Airway epithelial cell (primary cell): Measurements from ENCODE around the gene JARID2. TPM values are rescaled to one million over a fixed set of nuclear protein-coding genes. Genes with fewer than 3 reads are reported as not detected.

Experiments
- total RNA-seq: library from RNA; depleted of rRNA; stranded (reverse); fragments of >200 nt; gene quantifications from 2 replicates; pipeline ENCODE4 v1.2.3, GENCODE V29; 2015

Gene JARID2
- 14.0 and 20.0 TPM in 2 replicates for total RNA-seq

DNA sequence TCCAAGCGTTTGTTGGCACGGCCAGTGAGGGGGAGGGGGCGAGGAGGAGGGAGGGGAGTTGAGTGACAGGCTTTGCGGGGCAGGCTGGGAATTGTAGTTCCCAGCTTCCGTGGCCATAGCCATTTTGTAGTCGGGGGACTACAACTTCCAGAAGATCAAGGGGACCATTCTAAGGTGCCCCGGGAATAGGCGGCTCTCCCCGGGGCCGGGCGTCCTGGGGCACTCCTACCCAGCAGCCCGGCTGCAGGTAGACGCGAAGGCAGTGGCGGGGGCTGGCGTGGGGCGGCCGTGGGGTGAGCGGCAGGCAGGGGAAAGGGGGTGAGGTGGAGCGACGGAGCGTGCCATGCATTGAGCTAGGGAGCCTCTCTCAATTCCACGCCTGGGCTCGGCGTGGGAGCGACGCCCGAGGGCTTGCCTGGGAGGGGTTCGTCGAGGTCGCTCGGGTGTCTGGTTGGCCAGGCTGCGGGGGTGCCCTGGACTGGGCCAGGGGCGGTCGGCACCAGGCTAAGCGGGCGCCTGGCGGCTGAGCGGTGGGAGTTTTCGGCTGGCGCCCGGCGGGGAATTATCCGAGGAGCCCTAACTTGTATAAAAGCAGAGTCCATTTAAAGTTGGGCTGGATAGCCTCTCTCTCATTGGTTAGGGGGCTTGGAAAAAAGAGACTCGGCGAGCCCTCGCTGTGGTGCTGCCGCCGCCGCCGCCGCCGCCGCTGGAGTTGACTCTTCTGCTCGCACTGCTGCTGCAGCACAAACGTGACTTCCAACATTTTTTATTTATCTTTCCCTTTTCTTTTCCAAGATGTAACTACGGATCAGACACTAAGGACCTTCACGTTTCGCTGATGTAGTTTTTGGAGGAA is at the start of gene JARID2:
Gene JARID2, plus strand, starts transcription at position 709 of the 856 bp plus-strand sequence. CDS start 471 bp downstream, outside the sequence.

